GM18508 (cell line): Measurements from ENCODE around the gene ADAM17.
"Not testable (repeated sequence)": the region's sequence is repeated elsewhere in the genome, so short reads cannot be mapped to it uniquely, and the experiment has no call there.

ENCODE experiments used
- ATAC-seq: cut with Tn5 transposase; IDR thresholded peaks from one replicate; pipeline ENCODE4 v1.9.1; 2021; ENCODE audit warnings: moderate number of reproducible peaks; ENCODE audit not compliant: insufficient read depth, unreplicated experiment

Gene ADAM17

DNA sequence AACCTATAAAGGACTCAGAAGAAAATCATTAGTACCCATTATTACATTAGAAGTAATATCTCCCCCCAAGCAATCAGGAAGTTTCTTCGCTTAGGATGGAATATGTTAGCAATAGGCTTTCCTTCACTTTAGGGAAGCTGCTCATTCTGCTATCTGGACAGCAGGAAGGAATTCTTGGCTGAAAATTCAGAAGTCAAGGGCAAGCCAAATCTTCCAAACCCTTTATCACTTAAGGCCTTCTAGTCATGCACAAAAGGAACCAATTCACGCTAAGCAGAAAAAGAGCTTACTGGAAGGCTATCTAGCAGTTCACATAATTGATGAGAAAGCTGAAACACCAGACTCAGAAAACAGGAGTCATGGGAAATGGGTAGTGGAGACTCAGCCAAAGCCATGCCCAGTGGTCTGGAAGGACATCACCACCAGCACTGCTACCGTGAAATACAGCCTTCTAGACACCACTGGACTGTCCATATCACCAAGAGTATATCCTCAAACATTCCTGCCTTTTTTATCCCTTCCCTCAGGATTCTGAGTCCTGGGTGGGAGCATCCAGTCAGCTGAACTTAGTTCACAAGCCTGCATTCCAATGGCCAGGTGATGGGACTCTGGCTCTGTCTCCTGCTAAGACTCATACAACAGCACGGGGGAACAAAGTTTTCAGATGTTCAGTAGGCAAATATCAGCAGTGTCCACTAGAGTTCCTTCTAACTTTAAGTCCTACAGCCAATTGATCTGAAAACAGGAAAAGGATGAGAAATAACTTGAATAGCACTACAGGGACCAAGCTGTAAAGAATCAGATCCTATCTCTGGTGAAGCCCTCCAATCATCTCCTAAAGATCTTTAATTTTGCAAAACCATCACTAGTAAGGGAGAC, 14.8 kb upstream of the ADAM17 start:
- ATAC-seq = no peak

DNA sequence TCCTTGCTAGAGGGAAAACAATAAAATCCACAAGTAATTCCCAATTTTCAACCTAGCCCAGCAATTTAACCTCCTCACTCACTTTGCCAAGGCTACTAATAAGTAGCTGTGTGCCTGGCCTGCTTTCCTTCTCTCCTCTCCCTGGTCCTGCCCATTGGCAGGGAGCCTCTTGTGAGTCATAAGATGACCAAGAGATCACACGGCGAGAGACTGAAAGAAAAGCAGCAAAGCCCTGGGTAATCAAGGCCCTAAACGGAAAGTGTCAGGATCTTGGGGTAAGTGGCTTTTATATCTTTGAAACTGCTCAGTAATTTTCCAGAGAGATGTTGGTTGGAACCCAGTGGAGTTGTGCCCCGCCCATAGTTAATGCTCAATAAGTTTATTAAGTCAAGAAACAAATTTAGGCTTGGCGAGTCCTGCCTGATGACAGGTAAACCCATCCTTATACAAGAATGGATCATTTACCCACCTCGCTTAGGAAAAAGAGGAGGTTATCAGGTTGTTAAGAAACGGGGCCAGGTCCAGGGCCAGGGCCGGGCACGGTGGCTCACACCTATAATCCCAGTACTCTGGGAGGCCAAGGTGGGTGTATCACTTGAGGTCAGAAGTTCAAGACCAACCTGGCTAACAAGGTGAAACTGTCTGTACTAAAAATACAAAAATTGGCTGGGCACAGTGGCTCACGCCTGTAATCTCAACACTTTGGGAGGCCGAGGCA, 10.0 kb upstream of the ADAM17 start:
- ATAC-seq = no peak

DNA sequence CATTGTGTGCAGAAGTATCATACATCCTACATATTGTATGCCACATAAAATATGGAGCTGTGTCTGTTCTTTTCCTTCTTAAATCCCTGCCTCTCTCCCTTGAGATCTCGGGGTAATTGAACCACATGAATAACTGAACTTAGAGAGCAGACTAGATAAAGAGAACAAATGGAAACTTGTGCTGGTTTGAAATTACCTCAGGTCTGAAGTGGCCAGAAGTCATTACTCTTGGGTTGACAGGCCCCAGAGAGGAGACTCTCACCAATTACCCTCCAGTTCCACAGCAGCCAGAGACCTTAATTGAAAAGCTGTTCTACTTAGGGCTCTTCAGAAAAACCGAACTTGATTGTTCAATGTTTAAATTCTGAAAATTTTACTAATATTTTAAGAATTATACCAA, 5.0 kb upstream of the ADAM17 start:
- ATAC-seq = no peak

DNA sequence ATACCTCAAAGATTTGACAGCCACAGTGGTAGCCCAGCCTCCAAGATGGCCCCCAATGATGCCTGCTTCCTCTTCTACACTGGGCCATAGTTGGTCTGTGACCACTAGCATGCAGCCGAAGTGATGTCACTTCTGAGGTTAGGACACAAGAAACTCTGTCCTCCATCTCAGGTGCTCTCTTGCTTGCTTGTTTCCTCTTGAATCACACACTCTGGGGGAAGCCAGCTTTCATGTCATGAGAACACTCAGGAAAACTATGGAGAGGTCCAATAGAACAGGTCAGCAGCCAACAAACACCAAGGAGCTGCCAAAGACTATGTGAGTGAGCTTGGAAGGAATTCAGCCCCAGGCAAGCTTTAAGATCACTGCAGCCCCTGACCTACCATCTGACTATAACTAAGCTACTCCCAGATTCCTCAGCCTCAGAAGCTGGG, 3.3 kb upstream of the ADAM17 start:
- ATAC-seq = no peak

DNA sequence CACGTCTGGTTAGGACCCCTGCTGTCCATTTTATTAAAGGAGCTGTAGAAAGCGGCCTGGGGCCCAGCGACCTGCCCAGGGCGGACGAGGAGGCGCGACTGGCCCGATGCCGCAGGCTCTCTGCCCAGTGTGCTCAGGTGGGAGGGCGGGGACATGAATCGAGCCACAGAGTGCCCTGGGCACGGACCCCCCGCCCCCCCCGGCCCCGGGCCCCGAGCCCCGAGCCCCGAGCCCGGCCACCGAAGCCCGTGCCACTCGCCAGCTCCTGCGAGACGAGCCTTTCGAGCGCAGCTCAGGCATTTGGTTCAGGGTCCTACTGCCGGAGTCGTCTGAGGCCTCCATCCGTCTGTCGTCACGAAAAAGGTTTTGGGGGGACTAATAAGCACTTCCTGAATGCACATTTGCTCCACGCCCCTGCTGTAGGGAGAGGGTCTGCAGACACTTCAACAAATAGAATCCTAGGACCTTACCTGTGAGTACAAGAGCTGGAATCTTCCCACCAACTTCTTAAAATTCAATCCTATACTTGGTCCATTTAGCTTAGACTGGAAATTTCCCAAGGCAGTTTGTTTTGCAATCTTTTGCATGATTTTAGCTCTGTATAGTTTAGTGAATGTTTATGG, 602 bp upstream of the ADAM17 start:
- ATAC-seq = no peak

DNA sequence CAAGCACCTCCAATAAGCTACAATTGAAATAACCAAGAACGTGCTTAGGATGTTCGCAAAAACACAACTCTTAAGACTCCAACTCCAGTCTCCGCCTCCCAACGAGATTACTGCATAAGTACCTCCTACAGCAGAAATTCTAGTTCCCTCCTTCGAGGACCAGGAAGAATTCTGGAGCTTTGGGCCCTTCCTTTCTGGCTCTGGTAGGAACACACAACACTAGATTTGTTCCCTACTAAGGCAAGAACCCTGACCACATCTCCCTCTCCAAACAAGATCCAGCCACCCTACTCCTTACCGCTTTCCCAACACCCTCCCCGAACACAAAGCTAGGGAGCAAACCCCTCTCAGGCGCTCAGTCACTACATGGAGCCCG, 721 bp downstream of the ADAM17 start:
- no peak for ATAC-seq

DNA sequence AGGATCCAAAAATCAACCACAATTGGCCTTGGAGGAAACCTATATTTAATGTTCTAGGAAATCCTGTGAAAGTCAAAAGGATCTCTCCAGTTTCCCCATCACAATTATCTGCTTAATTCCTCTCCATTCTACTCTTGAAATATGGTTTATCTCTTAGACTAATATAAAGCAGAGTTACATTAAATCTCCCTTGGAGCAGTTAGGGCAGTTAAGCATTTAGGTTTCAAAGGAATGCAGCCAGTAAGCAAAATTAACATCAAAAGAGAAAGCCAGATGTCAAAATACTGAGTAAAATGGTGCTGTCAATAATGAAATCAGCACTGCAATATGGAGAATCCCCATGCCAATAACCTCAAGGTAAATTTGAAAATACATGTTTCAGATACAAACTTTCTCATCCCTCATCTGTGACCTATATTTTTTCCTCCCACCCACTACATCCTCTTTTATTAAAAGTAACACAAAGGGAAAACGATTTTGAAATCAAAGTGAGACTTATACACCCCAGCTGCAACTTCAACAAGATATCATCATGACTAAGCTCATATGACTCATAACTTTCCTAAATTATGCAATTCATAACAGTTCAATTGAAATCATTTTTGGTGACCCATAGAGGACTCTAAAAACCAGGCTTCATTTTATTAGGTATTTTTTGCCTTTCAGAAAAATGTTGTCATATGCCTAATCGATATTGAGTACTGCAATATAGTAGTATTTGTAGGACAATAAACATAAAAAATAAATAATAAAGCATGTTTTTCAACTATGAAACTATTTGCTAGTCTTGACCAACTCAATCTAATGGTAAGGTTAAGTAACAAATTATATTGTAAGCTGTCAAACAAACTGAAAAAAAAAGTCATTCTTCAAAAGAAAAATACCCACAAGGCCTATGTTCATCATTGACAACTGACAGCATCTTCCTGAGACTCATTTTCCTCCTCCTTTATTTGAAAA, 3.1 kb downstream of the ADAM17 start:
- no peak for ATAC-seq

DNA sequence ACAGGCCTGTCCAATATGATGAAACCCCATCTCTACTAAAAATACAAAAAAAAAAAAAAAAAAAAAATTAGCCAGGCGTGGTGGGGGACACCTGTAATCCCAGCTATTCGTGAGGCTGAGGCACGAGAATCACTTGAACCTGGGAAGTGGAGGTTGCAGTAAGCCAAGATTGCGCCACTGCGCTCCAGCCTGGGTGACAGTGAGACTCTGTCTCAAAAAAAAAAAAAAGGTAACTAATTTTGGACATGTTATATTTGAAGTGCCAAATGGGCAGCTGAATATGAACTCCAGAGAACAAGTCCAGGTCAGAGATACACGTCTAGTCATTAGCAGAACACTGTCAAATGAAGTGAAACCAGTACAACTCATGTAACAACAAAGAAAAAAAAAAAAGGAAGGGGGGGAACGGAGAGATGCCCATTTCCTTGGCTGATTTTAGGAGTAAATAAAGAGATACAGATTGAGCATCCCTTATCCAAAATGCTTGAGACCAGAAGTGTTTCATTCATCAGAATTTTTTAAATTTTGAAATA, 4.7 kb downstream of the ADAM17 start:
- not testable (repeated sequence) for ATAC-seq

DNA sequence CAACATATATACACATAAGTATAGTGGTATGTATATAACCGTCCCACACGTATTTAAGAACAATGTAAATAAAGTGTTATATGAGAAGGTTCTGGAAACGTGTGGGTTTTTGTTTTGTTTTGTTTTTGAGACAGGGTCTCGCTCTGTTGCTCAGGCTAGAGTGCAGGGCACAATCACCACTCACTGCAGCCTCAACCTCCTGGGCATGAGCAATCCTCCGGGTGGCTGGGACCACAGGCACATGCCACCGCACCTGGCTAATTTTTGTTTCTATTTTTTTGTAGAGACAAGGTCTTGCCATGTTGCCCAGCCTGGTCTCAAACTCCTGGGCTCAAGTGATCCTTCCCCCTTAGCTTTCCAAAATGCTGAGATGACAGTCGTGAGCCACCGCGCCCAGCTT, 6.2 kb downstream of the ADAM17 start:
- ATAC-seq = no peak

DNA sequence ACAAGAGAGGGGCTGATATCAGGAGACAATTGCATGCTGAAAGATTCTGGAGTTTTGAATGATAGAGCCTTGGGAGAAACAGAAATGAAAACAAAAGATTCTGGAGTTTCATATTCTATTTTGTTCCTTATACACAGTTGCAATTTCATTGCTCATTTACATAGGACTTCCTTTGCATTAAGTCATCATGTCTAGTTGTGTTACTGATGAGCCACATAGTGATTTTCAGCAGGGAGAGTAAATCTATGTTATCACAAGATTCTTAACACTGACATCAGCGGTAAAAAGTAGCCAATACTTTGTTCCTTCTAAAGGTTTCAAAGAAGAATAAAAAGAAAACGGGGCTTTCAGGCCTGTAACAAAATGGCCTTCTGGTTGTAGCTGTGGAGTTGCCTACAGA, 7.1 kb downstream of the ADAM17 start:
- ATAC-seq = peak; percentile 39

DNA sequence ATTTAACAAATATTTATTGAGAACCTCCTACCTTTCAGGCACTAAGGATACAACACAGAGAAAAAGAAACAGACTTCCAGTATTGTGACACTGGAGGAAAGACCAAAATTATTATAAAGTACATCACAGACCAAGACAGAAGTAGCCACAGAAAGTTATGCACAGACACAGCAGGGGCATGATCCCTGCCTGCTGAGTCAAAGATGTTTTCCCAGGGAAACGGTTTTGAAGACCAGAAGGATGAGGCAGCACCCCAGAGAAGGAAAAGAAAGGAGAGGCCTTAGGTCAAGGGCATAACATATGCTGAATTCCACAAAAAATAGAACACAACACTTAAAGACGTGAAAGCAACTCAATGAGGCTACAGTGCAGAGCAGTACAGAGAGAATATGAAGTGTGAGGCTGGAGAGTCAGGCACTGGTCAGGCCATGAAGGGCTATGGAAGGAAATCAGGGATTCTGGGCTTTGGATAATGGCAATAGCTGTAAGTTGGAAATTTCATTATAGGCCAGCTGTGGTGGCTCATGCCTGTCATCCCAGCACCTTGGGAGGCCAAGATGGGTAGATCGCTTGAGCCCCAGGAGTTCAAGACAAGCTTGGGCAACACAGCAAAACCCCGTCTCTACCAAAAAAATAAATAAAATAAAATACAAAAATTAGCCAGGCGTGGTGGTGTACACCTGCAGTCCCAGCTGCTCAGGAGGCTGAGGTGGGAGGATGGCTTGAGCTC, 8.2 kb downstream of the ADAM17 start:
- no peak for ATAC-seq

DNA sequence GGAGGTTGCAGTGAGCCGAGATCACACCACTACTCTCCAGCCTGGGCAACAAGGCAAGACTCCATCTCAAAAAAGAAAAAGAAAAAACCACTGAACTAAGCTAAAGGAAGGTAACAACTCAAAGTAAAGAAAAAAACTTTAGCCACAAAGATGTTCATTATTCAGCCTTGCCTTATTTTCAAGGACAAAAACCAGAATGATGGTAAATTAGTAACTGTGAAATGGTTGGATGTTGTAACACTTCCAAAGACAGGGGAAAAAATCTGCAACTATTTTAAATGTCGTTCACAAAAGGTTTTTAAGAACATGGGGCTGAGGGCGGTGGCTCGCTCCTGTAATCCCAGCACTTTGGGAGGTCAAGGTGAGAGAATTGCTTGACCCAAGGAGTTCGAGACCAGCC, 10.1 kb downstream of the ADAM17 start:
- ATAC-seq = no peak

DNA sequence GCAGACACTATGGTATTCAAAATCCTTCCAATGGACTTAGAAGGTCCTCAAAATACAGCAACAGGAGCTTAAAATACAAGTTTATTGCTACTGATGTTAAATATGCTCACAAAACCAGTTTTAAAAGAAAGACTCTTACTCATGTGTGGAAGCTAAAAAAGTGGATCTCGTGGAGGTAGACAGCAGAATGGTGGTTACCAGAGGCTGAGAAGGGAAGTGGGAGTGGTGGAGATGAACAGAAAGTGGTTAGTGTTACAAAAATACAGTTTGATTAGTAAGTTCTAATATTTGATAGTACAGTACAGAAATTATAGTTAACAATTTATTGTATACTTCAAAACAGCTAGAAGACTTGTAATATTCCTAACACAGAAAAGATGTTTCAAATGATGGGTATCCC, 12.1 kb downstream of the ADAM17 start:
- no peak for ATAC-seq

DNA sequence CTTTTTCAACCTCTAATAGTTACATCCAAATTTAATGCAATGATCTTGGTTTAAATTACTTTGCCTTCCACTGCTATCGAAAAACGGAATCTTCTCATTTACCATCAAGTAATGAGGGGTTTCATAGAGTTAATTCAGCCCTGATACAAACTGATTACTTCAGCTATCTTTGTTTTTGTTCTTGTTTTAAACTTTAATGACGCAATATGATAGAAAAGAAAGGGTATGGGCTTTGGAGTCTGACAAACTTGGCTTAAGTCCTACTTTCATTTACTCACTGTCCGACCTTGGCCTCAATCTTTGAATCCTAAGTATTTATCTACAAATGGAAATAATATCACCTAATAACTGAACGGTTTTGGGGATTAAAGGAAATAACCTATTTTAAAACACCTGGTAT, 16.1 kb downstream of the ADAM17 start:
- no peak for ATAC-seq

DNA sequence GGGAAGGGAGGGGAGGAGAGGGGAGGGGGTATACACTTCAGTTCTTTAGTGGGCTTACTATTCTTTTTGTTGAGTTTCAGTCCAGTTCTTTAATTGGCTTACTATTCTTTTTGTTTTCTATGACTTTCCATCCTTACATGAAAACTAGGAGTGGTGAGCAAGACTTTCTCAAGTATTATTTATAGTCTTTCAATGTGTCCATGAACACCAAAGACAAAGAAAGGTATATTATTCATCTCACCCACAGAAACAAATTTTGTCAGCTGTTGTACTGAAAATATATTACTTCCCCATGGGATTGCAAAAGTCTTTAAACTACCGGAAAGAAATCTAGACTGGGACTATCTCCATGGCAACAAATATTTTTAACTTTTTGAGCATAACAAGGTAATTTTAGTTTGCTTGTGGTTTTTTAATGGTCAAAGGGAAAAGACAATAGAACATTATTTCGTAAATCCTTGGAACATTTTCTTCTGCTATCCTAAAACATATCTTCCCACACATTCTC, 17.6 kb downstream of the ADAM17 start:
- no peak for ATAC-seq

DNA sequence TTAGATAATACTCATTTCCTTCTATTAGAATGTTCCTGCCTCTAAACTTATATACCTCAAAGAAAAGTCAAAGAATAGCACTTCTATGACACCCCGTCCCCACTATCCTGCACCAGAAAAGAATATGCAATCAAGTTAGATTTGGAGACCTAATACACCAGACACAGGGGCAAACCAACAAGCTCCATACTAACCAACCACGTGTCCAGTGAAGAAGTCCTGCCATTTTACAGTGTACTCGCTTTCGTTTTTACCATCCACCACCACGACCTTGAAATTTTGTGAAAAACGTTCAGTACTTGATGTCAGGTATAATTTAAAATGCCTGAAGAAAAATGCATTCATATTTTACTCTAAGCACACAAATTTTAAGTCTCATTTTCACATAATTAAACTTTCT, 19.1 kb downstream of the ADAM17 start:
- ATAC-seq = no peak

DNA sequence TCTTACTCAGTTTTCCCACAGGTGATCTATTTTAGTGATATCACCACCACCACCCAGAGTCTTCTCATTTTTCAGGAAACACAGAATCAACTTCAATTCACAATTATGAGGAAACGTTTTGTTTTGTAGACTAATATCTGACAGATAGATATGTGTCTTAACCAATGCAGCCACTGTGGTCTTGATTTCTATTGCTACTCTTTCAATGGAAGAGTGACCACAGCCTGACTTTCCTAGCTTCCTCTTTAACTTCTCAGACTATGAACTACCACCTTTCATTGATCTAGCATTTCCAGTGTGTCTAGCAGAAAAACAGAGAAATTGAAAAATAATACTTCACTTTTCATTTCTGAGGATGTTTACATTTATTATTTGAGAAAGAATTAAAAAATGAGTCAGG, 20.5 kb downstream of the ADAM17 start:
- no peak for ATAC-seq

DNA sequence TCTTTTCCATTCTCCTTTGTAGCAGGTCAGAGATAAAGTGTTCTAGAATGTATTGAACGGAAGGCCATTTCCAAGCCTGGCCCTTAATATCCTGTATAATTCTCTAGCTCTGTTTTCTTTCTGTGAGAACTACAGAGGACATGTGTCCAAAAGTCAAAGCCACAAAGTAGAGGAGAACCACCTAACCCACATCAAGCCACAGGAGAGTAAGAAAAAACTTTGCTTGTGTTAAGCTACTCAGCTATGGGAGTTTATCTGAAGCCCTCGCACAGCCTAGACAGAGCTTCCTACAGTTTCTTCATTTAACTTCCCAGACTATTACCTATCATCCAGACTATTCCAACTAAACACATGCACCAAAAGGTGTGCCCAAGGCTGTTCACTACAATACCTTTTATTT, 22.0 kb downstream of the ADAM17 start:
- no peak for ATAC-seq

DNA sequence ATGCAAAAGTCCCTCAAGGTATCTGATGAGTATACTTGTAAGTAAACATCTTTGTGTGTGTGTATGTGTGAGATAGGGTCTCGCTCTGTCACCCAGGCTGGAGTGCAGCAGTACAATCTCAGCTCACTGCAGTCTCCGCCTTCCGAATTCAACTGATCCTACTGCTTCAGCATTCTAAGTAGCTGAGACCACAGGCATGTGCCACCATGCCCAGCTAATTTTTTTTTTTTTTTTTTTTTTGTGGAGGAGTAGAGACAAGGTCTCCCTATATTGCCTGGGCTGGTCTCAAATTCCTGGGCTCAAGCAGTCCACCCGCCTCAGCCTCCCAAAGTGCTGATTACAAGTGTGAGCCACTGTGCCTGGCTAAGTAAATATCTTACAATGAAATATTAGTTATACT, 23.2 kb downstream of the ADAM17 start:
- no peak for ATAC-seq
